H1 (cell line): Measurements from ENCODE around the gene VPS18. TPM values are rescaled to one million over a fixed set of nuclear protein-coding genes. Genes with fewer than 3 reads are reported as not detected.

Experiments used
- BACH1 ChIP-seq: IDR thresholded peaks from 2 replicates; pipeline ENCODE4 v1.6.1; 2012; ENCODE audit warnings: low read length, improper control_type of control experiment
- BCL11A ChIP-seq, 2 experiments: IDR thresholded peaks; one replicate each; pipeline ENCODE4 v1.6.1; 2011; ENCODE audit warnings: low read depth in 2 of 2, low read length in 2 of 2, mild to moderate bottlenecking in 2 of 2
- BRCA1 ChIP-seq: IDR thresholded peaks from 2 replicates; pipeline ENCODE4 v1.6.1; 2012; ENCODE audit warnings: low read depth, low read length, improper control_type of control experiment
- CBX8 ChIP-seq: fragments of 300-800, 300-1000 bp; sonication (generic); IDR thresholded peaks from 2 replicates; pipeline ENCODE4 v1.7.1; 2016; ENCODE audit warnings: low read depth, low read length, borderline replicate concordance
- CTBP2 ChIP-seq: IDR thresholded peaks from 2 replicates; pipeline ENCODE4 v1.7.0; 2011; ENCODE audit warnings: borderline replicate concordance, mild to moderate bottlenecking, moderate library complexity, mixed read lengths, low read length; ENCODE audit not compliant: insufficient read depth, insufficient read length
- EGR1 ChIP-seq: IDR thresholded peaks from 2 replicates; pipeline ENCODE4 v1.6.1; 2011; ENCODE audit warnings: low read depth, low read length, borderline replicate concordance
- FOSL1 ChIP-seq: IDR thresholded peaks from 2 replicates; pipeline ENCODE4 v1.6.1; 2011; ENCODE audit warnings: mild to moderate bottlenecking, low read depth, low read length, moderate library complexity; ENCODE audit not compliant: insufficient read depth
- HDAC2 ChIP-seq, 2 experiments: fragments of 300-600 bp in 1 of 2; sonication (generic) in 1 of 2; IDR thresholded peaks; 2 replicates each; pipeline ENCODE4 v1.6.1; 2011 to 2012; ENCODE audit warnings: low read depth in 2 of 2, low read length in 2 of 2, mild to moderate bottlenecking in 2 of 2, moderate library complexity in 2 of 2, borderline replicate concordance in 1 of 2, inconsistent platforms in 1 of 2
- JUND ChIP-seq: IDR thresholded peaks from 2 replicates; pipeline ENCODE4 v1.6.1; 2011; ENCODE audit warnings: mild to moderate bottlenecking, improper control_type of control experiment, low read length
- KDM4A ChIP-seq: IDR thresholded peaks from one replicate; pipeline ENCODE4 v1.7.1; 2012; ENCODE audit warnings: low read depth, mild to moderate bottlenecking, moderate library complexity, low read length, inconsistent platforms; ENCODE audit not compliant: severe bottlenecking
- KDM5A ChIP-seq: fragments of 200-600 bp; IDR thresholded peaks from 2 replicates; pipeline ENCODE4 v1.7.1; 2012; ENCODE audit warnings: mild to moderate bottlenecking, low read length, inconsistent platforms, mixed read lengths
- MAFK ChIP-seq: IDR thresholded peaks from 2 replicates; pipeline ENCODE4 v1.6.1; 2012; ENCODE audit warnings: low read depth, mild to moderate bottlenecking, improper control_type of control experiment, low read length
- POLR2AphosphoS5 ChIP-seq: IDR thresholded peaks from 2 replicates; pipeline ENCODE4 v1.6.1; 2011; ENCODE audit warnings: low read depth, low read length
- RAD21 ChIP-seq, 2 experiments: IDR thresholded peaks in 1 of 2; conservative IDR thresholded peaks in 1 of 2; 2 replicates each; pipeline ENCODE4 v1.6.1; 2011; ENCODE audit warnings: low read depth in 2 of 2, low read length in 2 of 2, improper control_type of control experiment in 1 of 2, inconsistent platforms in 1 of 2, mild to moderate bottlenecking in 1 of 2, moderate library complexity in 1 of 2
- SIN3A ChIP-seq, 2 experiments: IDR thresholded peaks in 1 of 2; conservative IDR thresholded peaks in 1 of 2; 2 replicates each; pipeline ENCODE4 v1.6.1; 2011 to 2012; ENCODE audit warnings: low read length in 2 of 2, improper control_type of control experiment in 1 of 2, low read depth in 1 of 2, mild to moderate bottlenecking in 1 of 2
- SUZ12 ChIP-seq: fragments of 200-600 bp; sonication (generic); IDR thresholded peaks from 2 replicates; pipeline ENCODE4 v1.6.1; 2012; ENCODE audit warnings: mild to moderate bottlenecking, inconsistent platforms, low read length, moderate library complexity, mixed read lengths
- TCF12 ChIP-seq: IDR thresholded peaks from 2 replicates; pipeline ENCODE4 v1.6.1; 2011; ENCODE audit warnings: low read depth, mild to moderate bottlenecking, low read length
- ZNF274 ChIP-seq: IDR thresholded peaks from 2 replicates; pipeline ENCODE4 v1.7.0; 2012; ENCODE audit warnings: low read length, borderline replicate concordance; ENCODE audit errors: extremely low read depth
- polyA plus RNA-seq, 7 experiments: library from polyadenylated mRNA; depleted of rRNA in 3 of 7; stranded (reverse) in 5 of 7; unstranded in 2 of 7; fragments of >200 nt in 5 of 7; fragments of 200-250 nt in 2 of 7; gene quantifications; 1 replicate in 5 of 7; 2 replicates in 1 of 7; 4 replicates in 1 of 7; pipeline versions ENCODE4 v1.2.1 to v1.2.3, GENCODE V29; 2011 to 2013; ENCODE audit warnings: missing spikeins in 2 of 7, mixed read lengths in 2 of 7
- total RNA-seq: library from RNA; stranded (reverse); fragmentation: NEBNext Ultra II Directional; extraction: Animal tissue kit (Norgen Biotek cat#: 25700); gene quantifications from 2 replicates; pipeline ENCODE4 v1.2.1, GENCODE V29; 2021
- TF ChIP-seq, protein P1 (sequence below): IDR thresholded peaks from 2 replicates; pipeline ENCODE4 v1.6.1; 2012; ENCODE audit warnings: inconsistent platforms

Gene VPS18
- total and polyA plus RNA-seq, 2 of the 8 experiments (the other 6 are each of a cell fraction or from before 2014, with no cell fraction given): 28.9 to 32.7 TPM

DNA sequence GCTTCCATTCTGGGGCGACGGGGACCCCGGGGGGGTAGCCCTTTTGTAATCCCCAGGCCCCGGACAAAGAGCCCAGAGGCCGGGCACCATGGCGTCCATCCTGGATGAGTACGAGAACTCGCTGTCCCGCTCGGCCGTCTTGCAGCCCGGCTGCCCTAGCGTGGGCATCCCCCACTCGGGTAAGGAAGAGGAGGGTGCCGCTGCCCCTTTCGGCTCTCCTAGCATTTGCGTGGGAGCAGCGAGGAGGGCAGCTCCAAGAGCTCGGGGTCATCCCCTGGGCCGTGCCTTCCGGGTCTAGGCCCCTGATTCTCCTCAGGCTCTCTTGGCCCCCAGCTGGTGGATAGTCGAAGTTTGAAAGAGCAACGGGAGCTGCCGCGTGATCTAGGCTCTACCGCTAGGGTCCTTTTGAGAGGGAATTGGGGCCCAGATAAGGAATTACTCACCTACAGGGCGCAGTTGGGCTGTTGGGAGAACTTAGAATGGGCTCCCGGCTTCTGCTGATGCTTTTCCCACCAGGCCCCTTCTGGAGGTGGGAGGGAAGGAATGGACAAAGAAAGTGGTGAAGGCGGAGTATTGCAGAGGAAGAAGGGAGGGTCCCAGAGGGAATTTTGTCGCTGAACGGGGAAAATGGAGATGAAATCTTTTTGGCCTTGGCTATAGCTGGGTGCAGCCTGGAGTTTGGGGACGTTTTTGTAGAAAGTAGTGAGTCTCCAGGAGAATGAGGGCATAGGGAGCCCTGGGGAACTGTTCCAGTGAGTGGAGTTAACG lies 615 bp downstream of the VPS18 start (continued):
- no peak for TF ChIP-seq SUZ12
- TF ChIP-seq EGR1: no peak
- TF ChIP-seq FOSL1: no peak
- TF ChIP-seq RAD21 (IDR thresholded peaks at IDR 0.05 in 1 of 2, conservative IDR thresholded peaks at IDR 0.05 in 1 of 2; ENCODE audit: low read depth in 2 of 2, low read length in 2 of 2): peak; percentile 18 to 27; a peak in 3 of 4 replicates
- TF ChIP-seq BCL11A (IDR thresholded peaks at IDR 0.05; ENCODE audit: low read depth in 2 of 2, low read length in 2 of 2): no peak
- no peak; the same call in 1 of the 2 replicates for TF ChIP-seq POLR2AphosphoS5
- TF ChIP-seq JUND: no peak
- TF ChIP-seq CTBP2: no peak
- TF ChIP-seq, protein P1, sequence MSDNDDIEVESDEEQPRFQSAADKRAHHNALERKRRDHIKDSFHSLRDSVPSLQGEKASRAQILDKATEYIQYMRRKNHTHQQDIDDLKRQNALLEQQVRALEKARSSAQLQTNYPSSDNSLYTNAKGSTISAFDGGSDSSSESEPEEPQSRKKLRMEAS: peak; percentile 82
- no peak for TF ChIP-seq BACH1
- peak in 1 of 2 experiments; percentile 76; a peak in 1 of 4 replicates for TF ChIP-seq HDAC2 (IDR thresholded peaks at IDR 0.05; ENCODE audit: borderline replicate concordance in 1 of 2, low read depth in 2 of 2, low read length in 2 of 2)
- no peak for TF ChIP-seq CBX8
- peak in 1 of 2 experiments; percentile 60; a peak in 2 of 4 replicates for TF ChIP-seq SIN3A (conservative IDR thresholded peaks at IDR 0.05 in 1 of 2, IDR thresholded peaks at IDR 0.05 in 1 of 2; ENCODE audit: low read depth in 1 of 2, low read length in 2 of 2)
- TF ChIP-seq KDM5A: peak; percentile 53; the same call in 1 of the 2 replicates
- no peak for TF ChIP-seq ZNF274
- no peak for TF ChIP-seq MAFK
- TF ChIP-seq KDM4A: peak; percentile 6
- no peak for TF ChIP-seq BRCA1
- 0 out of 2 replicates have a peak, but pooled peaks have one; percentile 41 for TF ChIP-seq TCF12
